NCI-H1417 (cell line): ENCODE measurements around the gene TSSK6.
"Not testable (repeated sequence)": the region's sequence is repeated elsewhere in the genome, so short reads cannot be mapped to it uniquely, and the experiment has no call there.

ENCODE experiments used
- DNase-seq, 3 experiments: peaks; one replicate each; lab custom pipeline; 2025; lab: John Stamatoyannopoulos, UW

TSSK6 gene

GRCh38 chr19:19487950-19488874 is 27.1 kb downstream of the TSSK6 start:
- DNase-seq: peak in 1 of 3 experiments; percentile 42

GRCh38 chr19:19487077-19487949 is 28.0 kb downstream of the TSSK6 start:
- no peak for DNase-seq

GRCh38 chr19:19486343-19487076 is 28.8 kb downstream of the TSSK6 start:
- no peak for DNase-seq

- no peak for DNase-seq
Observed at GRCh38 chr19:19485998-19486290, 29.4 kb downstream of the TSSK6 start.

- DNase-seq: no peak
Observed at GRCh38 chr19:19485161-19485997, 30.0 kb downstream of the TSSK6 start.

GRCh38 chr19:19482809-19483596 is 32.3 kb downstream of the TSSK6 start:
- no peak for DNase-seq

GRCh38 chr19:19480688-19481087 is 34.7 kb downstream of the TSSK6 start:
- DNase-seq: no peak

GRCh38 chr19:19477705-19478383 is 37.5 kb downstream of the TSSK6 start:
- DNase-seq: no peak

GRCh38 chr19:19475849-19476828 is 39.2 kb downstream of the TSSK6 start:
- DNase-seq: peak in 2 of 3 experiments; percentile 7 to 16

- no peak for DNase-seq
Observed at GRCh38 chr19:19475015-19475765, 40.2 kb downstream of the TSSK6 start.

GRCh38 chr19:19472106-19472505 is 43.2 kb downstream of the TSSK6 start:
- DNase-seq: not testable (repeated sequence)

- DNase-seq: no peak
Observed at GRCh38 chr19:19471682-19472081, 43.7 kb downstream of the TSSK6 start.

- DNase-seq: no peak
Observed at GRCh38 chr19:19470579-19470978, 44.8 kb downstream of the TSSK6 start.

GRCh38 chr19:19468424-19469050 is 46.8 kb downstream of the TSSK6 start:
- peak in 1 of 3 experiments; percentile 14 for DNase-seq

- no peak for DNase-seq
Observed at GRCh38 chr19:19466201-19466600, 49.1 kb downstream of the TSSK6 start.

GRCh38 chr19:19465436-19466070 is 49.8 kb downstream of the TSSK6 start:
- no peak for DNase-seq
